Right ventricle myocardium inferior (tissue), 1 donor: ENCODE data around the gene CACNA1G. TPM values are rescaled to one million over a fixed set of nuclear protein-coding genes. Genes with fewer than 3 reads are reported as not detected.

Source experiments
- ATAC-seq: fragments of 200-7000 bp; cut with Tn5 transposase; one replicate; pipeline ENCODE4 v1.9.1; 2020; ENCODE audit warnings: mild to moderate bottlenecking, moderate library complexity
- DNase-seq: peaks from one replicate; pipeline ENCODE4 v3.0.0; 2021; ENCODE audit errors: missing footprints
- intact Hi-C: fragments of 100-400 bp; cut with DNase I; formaldehyde crosslinking; loops from one replicate; pipeline ENCODE4 v1.11.0; 2022
- total RNA-seq: library from RNA; stranded (reverse); fragmentation: NEBNext Ultra II Directional; extraction: Animal tissue kit (Norgen Biotek cat#: 25700); gene quantifications from one replicate; pipeline ENCODE4 v1.2.1, GENCODE V29; 2021
- donor health status: DM: no; HTN: yes; CAD: no; lungs with severe emphysema.

The CACNA1G gene
- total RNA-seq, 1 donor from 2014 or later, result 0.38 TPM

DNA sequence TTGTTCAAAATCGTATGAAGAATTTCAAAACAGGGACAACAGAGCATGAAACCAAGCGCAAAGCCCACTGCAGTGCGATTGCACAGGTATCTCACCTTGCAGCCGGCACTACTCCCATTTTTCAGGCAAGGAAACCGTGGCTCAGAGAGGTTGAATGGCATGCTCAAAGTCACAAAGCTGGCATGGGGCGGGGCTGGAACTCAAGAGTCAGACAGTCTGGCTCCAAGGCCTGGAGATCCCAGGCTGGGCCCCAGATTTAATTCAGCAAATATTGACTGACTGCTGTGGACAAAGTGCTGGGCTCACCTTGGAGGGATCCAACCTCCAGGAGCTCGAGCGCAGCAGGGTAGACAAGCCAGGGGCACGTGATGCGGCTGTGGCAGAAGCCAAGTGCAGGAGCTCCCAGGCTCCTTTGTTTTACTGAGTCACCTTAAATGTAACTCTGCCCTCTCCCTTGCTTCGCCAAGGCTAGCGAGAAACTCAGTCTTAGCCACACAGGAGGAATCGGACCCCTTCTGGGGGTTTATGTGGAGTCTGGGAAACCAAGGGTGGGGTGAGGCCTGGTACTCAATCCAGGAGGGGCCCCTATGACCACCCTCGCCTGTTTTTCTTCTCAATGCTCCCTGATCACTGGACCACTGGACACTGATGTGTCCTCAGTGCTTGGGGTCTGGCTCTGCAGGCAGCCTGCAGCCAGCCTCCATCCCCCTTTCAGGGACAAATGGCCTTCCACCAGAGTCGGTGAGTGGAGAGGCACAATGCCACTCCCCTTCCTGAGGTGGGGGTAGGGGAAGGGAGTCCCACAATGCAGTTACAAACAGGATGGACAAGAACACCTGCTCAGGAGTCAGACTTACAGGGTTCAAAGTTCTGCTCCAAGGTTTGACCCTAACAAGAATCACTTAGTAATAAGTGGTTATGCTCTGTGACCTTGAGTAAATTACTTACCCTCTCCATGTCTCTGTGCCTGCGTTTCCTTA is 17.4 kb upstream of the CACNA1G start:
- no peak for ATAC-seq
- intact Hi-C loops, result loop anchor here (2.0 to 10.0 kb wide), 3 partner anchors 34 to 412 kb away; partner anchors contain the start of gene MYCBPAP
- DNase-seq, result no peak

DNA sequence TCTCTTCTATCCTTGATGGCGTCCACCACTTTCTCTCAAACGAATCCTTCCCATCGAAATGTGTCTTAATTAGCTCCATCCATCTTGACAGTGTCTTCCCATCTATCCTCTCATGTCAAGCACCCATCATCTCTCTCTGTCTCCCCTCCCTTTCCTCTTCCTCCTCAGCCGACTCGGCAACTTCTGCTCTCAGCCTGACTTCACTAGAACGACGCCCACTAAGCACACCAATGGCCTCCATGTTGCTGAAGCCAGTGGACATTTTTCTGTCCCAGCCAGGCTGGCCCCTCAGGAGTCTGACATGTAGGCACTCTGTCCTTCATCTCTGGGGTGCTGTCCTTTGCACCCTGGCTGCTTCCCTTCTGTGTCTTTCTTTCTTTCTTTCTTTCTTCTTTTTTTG is 16.0 kb upstream of the CACNA1G start:
- intact Hi-C loops, result loop anchor here (10.0 kb wide), 1 partner anchor 410 kb away; no protein-coding TSS in a partner anchor
- DNase-seq (no peak), ATAC-seq (no peak)

- DNase-seq (no peak), ATAC-seq (no peak)
- intact Hi-C loops, result loop anchor here (5.0 to 10.0 kb wide), 2 partner anchors 137 to 409 kb away; no protein-coding TSS in a partner anchor
Measured at GRCh38 chr17:50545311-50545710, 15.2 kb upstream of the CACNA1G start.

DNA sequence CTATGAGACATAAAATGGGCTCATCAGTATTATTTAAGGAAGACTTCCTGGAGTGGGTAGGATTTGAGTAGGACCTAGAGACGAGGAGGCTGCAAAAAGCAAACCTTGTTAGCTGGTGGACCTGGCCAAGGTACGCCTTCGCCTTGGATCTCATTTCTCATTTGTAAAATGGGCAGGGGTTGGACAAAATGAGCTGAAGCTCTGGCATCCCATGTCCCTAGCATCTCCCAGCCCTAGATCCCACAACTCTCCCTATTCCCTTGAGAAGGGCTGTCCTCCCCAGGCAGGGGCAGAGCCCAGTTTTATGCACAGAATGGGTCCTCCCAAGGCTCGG is 13.8 kb upstream of the CACNA1G start:
- ATAC-seq, result no peak
- no peak for DNase-seq
- intact Hi-C loops, result loop anchor here (1.0 to 10.0 kb wide), 4 partner anchors 80 to 408 kb away; no protein-coding TSS in a partner anchor

DNA sequence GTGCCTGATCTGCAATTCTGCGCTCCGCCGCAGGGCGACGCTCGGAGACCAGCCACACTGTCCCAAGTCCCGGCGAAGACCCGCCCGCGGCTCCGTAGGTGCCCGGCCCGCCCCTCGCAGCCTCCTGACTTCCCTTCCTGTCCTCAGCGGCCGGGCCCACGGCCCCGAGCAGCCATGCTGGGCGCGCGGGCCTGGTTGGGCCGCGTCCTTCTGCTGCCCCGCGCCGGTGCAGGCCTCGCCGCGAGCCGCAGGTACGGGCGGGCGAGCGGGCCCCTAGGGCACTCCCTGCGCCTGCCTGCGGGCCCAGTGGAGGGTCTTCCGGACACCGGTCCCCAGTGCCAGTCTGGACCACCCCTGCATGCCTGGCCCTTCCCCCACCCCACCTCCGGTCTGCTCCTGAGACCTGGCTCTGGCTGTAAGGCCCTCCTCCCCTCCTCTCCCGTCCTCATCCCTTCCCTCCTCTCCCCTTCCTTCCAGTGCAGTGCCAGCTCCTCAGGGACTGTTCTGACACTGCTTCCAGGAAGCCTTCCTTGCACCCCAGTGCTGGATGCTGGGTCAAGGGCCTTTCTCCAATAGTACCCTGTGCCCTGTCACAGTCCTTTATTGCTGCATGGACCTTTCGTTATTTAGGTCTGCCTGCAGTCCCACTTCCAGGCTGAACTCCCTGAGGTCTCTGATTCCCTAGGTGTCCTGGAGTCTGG is 13.3 kb upstream of the CACNA1G start, which contains the start of gene SPATA20:
Gene SPATA20 (plus strand): TSS at position 140 of the 701 bp plus-strand sequence. CDS start 35 bp downstream, at position 175.
- intact Hi-C loops, result loop anchor here (1.0 to 10.0 kb wide), 4 partner anchors 79 to 408 kb away; no protein-coding TSS in a partner anchor
- ATAC-seq, result peak; percentile 88
- DNase-seq, result peak; percentile 95

- no peak for DNase-seq
- intact Hi-C loops, result loop anchor here (1.0 to 10.0 kb wide), 4 partner anchors 79 to 407 kb away; no protein-coding TSS in a partner anchor
- ATAC-seq, result no peak
Measured at GRCh38 chr17:50547736-50548083, 12.8 kb upstream of the CACNA1G start.

- no peak for DNase-seq
- no peak for ATAC-seq
- intact Hi-C loops, result loop anchor here (5.0 to 10.0 kb wide), 2 partner anchors 133 to 406 kb away; no protein-coding TSS in a partner anchor
Measured at GRCh38 chr17:50548831-50549230, 11.7 kb upstream of the CACNA1G start.

DNA sequence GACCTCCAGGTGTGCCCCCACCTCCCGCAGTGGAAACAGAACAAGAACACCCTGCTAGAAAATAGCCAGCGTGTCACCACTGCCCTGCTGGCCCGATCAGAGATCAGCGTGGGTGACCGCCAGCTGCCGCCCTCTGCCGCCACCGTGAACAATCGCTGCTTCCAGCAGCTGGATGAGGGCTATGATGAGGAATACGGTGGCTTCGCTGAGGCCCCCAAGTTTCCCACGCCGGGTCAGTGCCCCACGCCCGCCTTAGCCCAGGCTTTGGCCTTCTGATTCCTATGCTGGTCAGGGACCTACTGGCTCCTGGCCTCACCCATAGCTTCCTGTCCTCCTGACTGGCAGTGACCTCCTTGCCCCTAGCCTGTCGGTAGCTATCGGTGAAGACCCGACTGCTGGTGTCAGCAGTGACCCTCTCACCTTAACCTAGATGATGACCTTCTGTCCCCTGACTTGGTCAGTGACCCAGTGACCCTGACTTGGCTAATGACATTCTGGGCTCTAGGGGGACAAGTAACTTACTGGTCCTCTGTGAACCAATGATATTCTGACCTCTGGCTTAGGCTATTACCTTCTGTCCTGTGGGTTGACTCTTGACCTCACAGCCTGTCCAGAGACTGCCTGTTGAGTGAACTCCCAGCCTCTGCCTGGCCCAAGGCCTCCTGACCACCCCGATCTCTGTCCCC is 11.1 kb upstream of the CACNA1G start:
- no peak for DNase-seq
- intact Hi-C loops, result loop anchor here (5.0 to 10.0 kb wide), 2 partner anchors 133 to 405 kb away; no protein-coding TSS in a partner anchor
- no peak for ATAC-seq

- DNase-seq (no peak), ATAC-seq (no peak)
- intact Hi-C loops, result loop anchor here (5.0 to 10.0 kb wide), 2 partner anchors 132 to 405 kb away; no protein-coding TSS in a partner anchor
Measured at GRCh38 chr17:50549969-50550368, 10.5 kb upstream of the CACNA1G start.

DNA sequence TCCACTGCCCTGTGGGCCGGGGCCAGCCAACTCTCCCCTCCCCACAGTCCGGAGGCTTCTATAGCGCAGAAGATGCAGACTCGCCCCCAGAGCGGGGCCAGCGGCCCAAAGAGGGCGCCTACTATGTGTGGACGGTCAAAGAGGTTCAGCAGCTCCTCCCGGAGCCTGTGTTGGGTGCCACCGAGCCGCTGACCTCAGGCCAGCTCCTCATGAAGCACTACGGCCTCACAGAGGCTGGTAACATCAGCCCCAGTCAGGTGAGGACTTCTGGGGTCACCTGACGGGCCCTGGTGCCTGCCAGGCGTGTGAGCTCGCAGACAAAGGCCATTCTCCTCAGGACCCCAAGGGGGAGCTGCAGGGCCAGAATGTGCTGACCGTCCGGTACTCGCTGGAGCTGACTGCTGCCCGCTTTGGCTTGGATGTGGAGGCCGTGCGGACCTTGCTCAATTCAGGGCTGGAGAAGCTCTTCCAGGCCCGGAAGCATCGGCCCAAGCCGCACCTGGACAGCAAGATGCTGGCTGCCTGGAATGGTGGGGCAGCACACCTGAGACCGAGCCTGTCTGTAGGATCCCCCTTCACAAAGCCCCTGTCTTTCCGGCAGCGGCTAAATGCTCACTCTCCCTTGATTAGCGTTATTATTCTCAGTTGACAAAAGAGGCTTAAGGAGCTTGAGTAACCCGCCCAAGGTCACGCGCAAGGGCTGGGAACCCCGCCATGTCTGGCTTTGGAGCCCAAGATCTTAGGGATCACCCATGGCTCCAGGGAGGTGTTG is 9.7 kb upstream of the CACNA1G start:
- DNase-seq, result peak; percentile 84
- ATAC-seq, result peak; percentile 76
- intact Hi-C loops, result loop anchor here (1.0 kb wide), 1 partner anchor 62 kb away; no protein-coding TSS in a partner anchor

DNA sequence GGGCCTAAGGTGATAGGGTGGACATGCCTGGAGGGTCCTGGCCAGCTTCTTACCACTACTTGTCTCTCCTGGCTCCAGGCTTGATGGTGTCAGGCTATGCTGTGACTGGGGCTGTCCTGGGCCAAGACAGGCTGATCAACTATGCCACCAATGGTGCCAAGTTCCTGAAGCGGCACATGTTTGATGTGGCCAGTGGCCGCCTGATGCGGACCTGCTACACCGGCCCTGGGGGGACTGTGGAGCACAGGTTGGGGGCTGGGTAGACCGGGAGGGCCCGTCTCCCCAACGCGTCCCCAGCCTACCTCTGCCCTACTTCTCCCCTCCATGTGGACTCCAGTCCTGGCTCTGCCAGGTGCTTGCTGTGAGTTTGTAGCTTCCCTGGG is 9.1 kb upstream of the CACNA1G start:
- ATAC-seq, result no peak
- intact Hi-C loops, result loop anchor here (1.0 kb wide), 1 partner anchor 62 kb away; no protein-coding TSS in a partner anchor

GRCh38 chr17:50551884-50552283 is 8.6 kb upstream of the CACNA1G start:
- DNase-seq, result no peak
- intact Hi-C loops, result loop anchor here (1.0 kb wide), 1 partner anchor 61 kb away; no protein-coding TSS in a partner anchor
- ATAC-seq, result no peak

More for the DNA sequence above, 9.1 kb upstream of the CACNA1G start:
- DNase-seq, result no peak

GRCh38 chr17:50554201-50554600 is 6.3 kb upstream of the CACNA1G start:
- intact Hi-C loops, result no loop called here

DNA sequence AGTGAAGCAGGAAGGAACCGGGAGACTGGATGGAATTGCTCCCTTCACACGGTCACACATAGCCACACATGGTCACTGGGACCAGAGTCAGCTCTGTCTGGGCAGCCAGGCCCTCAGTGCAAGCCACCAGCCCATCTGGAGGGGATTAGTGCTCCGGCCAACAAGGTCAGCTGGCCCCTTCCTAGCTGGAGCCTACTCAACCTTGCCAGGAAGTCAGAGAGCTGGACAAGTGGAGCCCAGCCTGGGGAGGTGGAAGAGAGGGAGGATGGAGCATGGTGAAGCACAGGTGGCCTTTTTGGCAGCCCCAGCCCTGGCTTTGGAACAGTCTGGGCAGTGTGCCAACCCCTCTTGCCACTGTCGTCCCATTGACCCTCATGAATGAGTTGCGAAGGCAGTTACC is 3.7 kb upstream of the CACNA1G start:
- intact Hi-C loops, result no loop called here
- DNase-seq (no peak), ATAC-seq (no peak)

More at GRCh38 chr17:50554201-50554600, 6.3 kb upstream of the CACNA1G start:
- no peak for DNase-seq
- no peak for ATAC-seq

- ATAC-seq, result no peak
- DNase-seq, result no peak
- intact Hi-C loops, result no loop called here
Measured at GRCh38 chr17:50557630-50558029, 2.9 kb upstream of the CACNA1G start.

DNA sequence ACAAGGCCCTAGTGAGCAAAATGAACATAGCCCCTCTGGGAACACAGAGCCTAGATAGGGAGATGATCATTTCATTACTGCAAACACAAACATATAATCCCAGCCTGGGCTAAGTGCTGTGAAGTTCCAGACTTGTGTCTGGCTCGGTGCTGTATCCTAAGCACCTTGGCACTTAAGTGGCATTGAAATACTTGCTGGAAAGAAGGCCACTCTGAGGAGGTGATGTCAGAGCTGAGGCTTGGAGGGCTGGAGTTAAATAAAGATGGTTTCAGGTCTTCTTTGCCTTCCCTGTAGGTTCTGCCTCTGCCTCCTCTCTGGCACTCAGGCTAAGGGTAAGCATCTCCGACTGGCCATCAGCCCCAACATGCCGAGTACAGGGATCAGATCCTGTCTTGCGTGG is 2.4 kb upstream of the CACNA1G start:
- ATAC-seq (no peak), DNase-seq (no peak)
- intact Hi-C loops, result no loop called here

GRCh38 chr17:50558581-50558940 is 2.0 kb upstream of the CACNA1G start:
- intact Hi-C loops, result no loop called here
- no peak for DNase-seq
- ATAC-seq, result no peak
